ENCODE measurements around the gene VWCE. TPM values are rescaled to one million over a fixed set of nuclear protein-coding genes. Genes with fewer than 3 reads are reported as not detected.

The VWCE gene
- total and polyA plus RNA-seq, 10 of the 15 experiments (the other 5 are each of a cell fraction or from before 2014, with no cell fraction given) = 0.10 to 4.9 (median 2.4) TPM

GRCh38 chr11:61315260-61315659 is 20.1 kb upstream of the VWCE start:
- no peak overlapping the region for H2AFZ ChIP-seq (ENCODE audit: control insufficient read depth, low read depth, low read length)
- no peak overlapping the region for H3K4me2 ChIP-seq (ENCODE audit: control insufficient read depth, insufficient read depth)
- TF ChIP-seq MEF2B (IDR thresholded peaks at IDR 0.05; ENCODE audit: partially characterized antibody, poor library complexity, severe bottlenecking) (no peak), NR2C1 (IDR thresholded peaks at IDR 0.05) (no peak), CTCF (IDR thresholded peaks at IDR 0.05 in 2 of 3, conservative IDR thresholded peaks at IDR 0.05 in 1 of 3; ENCODE audit: control insufficient read depth in 2 of 3, extremely low read depth in 1 of 3, insufficient read depth in 1 of 3, low read depth in 3 of 3, low read length in 3 of 3) (no peak), MYB (IDR thresholded peaks at IDR 0.05; ENCODE audit: borderline replicate concordance, low read depth, low read length) (no peak)
- RAD21 ChIA-PET (ENCODE audit: unreplicated experiment) = interaction anchor here (1.7 kb wide), 1 partner anchor 20 kb away, joined by 5 read pairs; no protein-coding TSS in a partner anchor
- POLR2A ChIA-PET = interaction anchor here (0.7 kb wide), 1 partner anchor 1095 kb away, joined by 11 read pairs; no protein-coding TSS in a partner anchor
- FAIRE-seq (no peak), ATAC-seq (no peak), DNase-seq (ENCODE audit: low read depth, low spot score) (no peak)
- intact Hi-C loops (cut with micrococcal nuclease; ENCODE audit: unreplicated experiment) = no loop called here
- H3K27me3 ChIP-seq (replicated peaks in 1 of 2; ENCODE audit: control insufficient read depth in 2 of 2, insufficient read depth in 2 of 2, low read length in 1 of 2) = no peaks in the 10 kb centered on the region
- no peak overlapping the region for H3K4me3 ChIP-seq
- H3K36me3 ChIP-seq (ENCODE audit: control insufficient read depth in 2 of 2, insufficient read depth in 2 of 2, low read length in 1 of 2) = peaks cover 25 to 32% of the 10 kb centered on the region in 2 experiments
- H3K79me2 ChIP-seq (ENCODE audit: control insufficient read depth, insufficient read depth, low read length) = no peaks in the 10 kb centered on the region
- CTCF ChIA-PET = interaction anchor here (1.1 to 2.4 kb wide), 2 partner anchors 21 to 70 kb away, joined by 5 to 7 read pairs; no protein-coding TSS in a partner anchor
- no peaks in the 10 kb centered on the region for H4K20me1 ChIP-seq (ENCODE audit: control insufficient read depth, insufficient read depth)
- no TSS peak for BruUV-seq (replicated peaks)
- no peaks in the 10 kb centered on the region for H3K9me3 ChIP-seq (replicated peaks; ENCODE audit: control insufficient read depth, insufficient read depth, low read length)
- no peak overlapping the region for H3K9ac ChIP-seq (ENCODE audit: control insufficient read depth, insufficient read depth, low read length)
- in situ Hi-C loops (cut with MboI) = no loop called here
- no peak overlapping the region for H3K27ac ChIP-seq (ENCODE audit: control insufficient read depth, insufficient read depth)
- WGBS (ENCODE audit: insufficient coverage, insufficient replicate concordance, low lambda C conversion rate, missing lambda C conversion rate) = 100% methylated on average over 2 of the region's 2 CpGs
- no peaks in the 10 kb centered on the region for H3K4me1 ChIP-seq (ENCODE audit: control insufficient read depth, insufficient read depth, low read length)
- SMC1A ChIA-PET (ENCODE audit: uncharacterized antibody, unreplicated experiment) = interaction anchor here (1.0 to 2.8 kb wide), 3 partner anchors 12 to 21 kb away, joined by 3 to 9 read pairs (median 9); no protein-coding TSS in a partner anchor

GRCh38 chr11:61310749-61311148 is 15.6 kb upstream of the VWCE start:
- DNase-seq (ENCODE audit: low read depth, low spot score) (no peak), FAIRE-seq (no peak), ATAC-seq (no peak)
- no peak overlapping the region for H3K27ac ChIP-seq (ENCODE audit: control insufficient read depth, insufficient read depth)
- no peak overlapping the region for H3K4me3 ChIP-seq
- in situ Hi-C loops (cut with MboI) (no loop called here), intact Hi-C loops (cut with micrococcal nuclease; ENCODE audit: unreplicated experiment) (no loop called here)
- no peaks in the 10 kb centered on the region for H3K9me3 ChIP-seq (replicated peaks; ENCODE audit: control insufficient read depth, insufficient read depth, low read length)
- TF ChIP-seq RCOR1 (conservative IDR thresholded peaks at IDR 0.05; ENCODE audit: low read depth, low read length) (no peak), GATAD2B (conservative IDR thresholded peaks at IDR 0.05; ENCODE audit: low read depth) (no peak), FOS (IDR thresholded peaks at IDR 0.05; ENCODE audit: borderline replicate concordance, extremely low read depth, insufficient read length) (no peak), MTA2 (IDR thresholded peaks at IDR 0.05; ENCODE audit: low read depth) (no peak), ETV6 (conservative IDR thresholded peaks at IDR 0.05 in 1 of 2, IDR thresholded peaks at IDR 0.05 in 1 of 2; ENCODE audit: borderline replicate concordance in 1 of 2, low read depth in 1 of 2) (no peak), CBFB (IDR thresholded peaks at IDR 0.05; ENCODE audit: low read depth) (no peak), BRCA1 (IDR thresholded peaks at IDR 0.05; ENCODE audit: low read depth, low read length) (no peak), POLR2AphosphoS2 (IDR thresholded peaks at IDR 0.05; ENCODE audit: low read depth, low read length) (no peak), CREB1 (IDR thresholded peaks at IDR 0.05; ENCODE audit: low read depth) (no peak)
- no TSS peak for BruUV-seq (replicated peaks)
- ChIA-PET POLR2A (no interaction called here), CTCF (interaction anchor here (1.3 to 1.8 kb wide), 2 partner anchors 52 to 74 kb away, joined by 3 read pairs; no protein-coding TSS in a partner anchor), RAD21 (ENCODE audit: unreplicated experiment) (no interaction called here), SMC1A (ENCODE audit: uncharacterized antibody, unreplicated experiment) (interaction anchor here (1.2 to 2.0 kb wide), 2 partner anchors 9 to 75 kb away, joined by 3 to 5 read pairs; no protein-coding TSS in a partner anchor)
- H2AFZ ChIP-seq (ENCODE audit: control insufficient read depth, low read depth, low read length) = no peak overlapping the region
- H3K27me3 ChIP-seq (replicated peaks in 1 of 2; ENCODE audit: control insufficient read depth in 2 of 2, insufficient read depth in 2 of 2, low read length in 1 of 2) = no peaks in the 10 kb centered on the region
- peaks cover 40 to 50% of the 10 kb centered on the region in 2 experiments for H3K36me3 ChIP-seq (ENCODE audit: control insufficient read depth in 2 of 2, insufficient read depth in 2 of 2, low read length in 1 of 2)
- no peaks in the 10 kb centered on the region for H4K20me1 ChIP-seq (ENCODE audit: control insufficient read depth, insufficient read depth)
- no peak overlapping the region for H3K9ac ChIP-seq (ENCODE audit: control insufficient read depth, insufficient read depth, low read length)
- WGBS (ENCODE audit: insufficient coverage, insufficient replicate concordance, low lambda C conversion rate, missing lambda C conversion rate) = 99% methylated on average over 8 of the region's 8 CpGs
- H3K79me2 ChIP-seq (ENCODE audit: control insufficient read depth, insufficient read depth, low read length) = no peaks in the 10 kb centered on the region
- H3K4me2 ChIP-seq (ENCODE audit: control insufficient read depth, insufficient read depth) = no peak overlapping the region
- no peaks in the 10 kb centered on the region for H3K4me1 ChIP-seq (ENCODE audit: control insufficient read depth, insufficient read depth, low read length)
